Peyer's patch (tissue), 4 donors: Measurements from ENCODE around the gene ABTB1.

ENCODE experiments used
- POLR2A ChIP-seq, 2 donors: fragments of 450-650 bp; IDR thresholded peaks; one replicate each; pipeline ENCODE4 v1.5.1; 2017; ENCODE audit warnings: antibody characterized with exemption in 2 of 2, mild to moderate bottlenecking in 2 of 2, moderate library complexity in 2 of 2
- TF ChIP-seq, protein P1 (sequence below), 6 experiments: fragments of 450-650 bp in 4 of 6; fragments of 200-600 bp in 2 of 6; sonication (generic) in 1 of 6; IDR thresholded peaks; one replicate each; pipeline ENCODE4 v1.5.1; 2017 to 2019; ENCODE audit warnings: antibody characterized with exemption in 6 of 6, mild to moderate bottlenecking in 3 of 6, moderate library complexity in 1 of 6

DNA sequence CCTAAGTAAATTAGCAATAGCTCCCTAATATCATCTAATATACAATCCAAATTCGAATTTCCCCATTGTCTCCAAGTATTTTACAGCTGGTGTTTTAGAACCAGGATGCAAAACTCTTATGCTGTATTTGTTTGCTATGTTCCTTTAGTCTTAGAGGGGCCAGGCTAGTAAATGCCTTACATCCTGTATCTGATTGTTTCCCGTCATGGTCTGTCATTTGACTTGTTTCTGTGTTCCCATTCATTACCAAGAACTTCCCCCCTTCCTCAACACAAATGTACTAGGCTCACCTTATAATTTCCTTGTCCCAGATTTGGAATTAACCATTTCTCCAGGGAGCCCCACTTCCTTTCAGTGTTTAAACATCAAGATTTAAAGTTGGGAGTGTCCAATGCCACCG lies 54.1 kb downstream of the ABTB1 start:
- TF ChIP-seq POLR2A (IDR thresholded peaks at IDR 0.05): no peak
- TF ChIP-seq, protein P1, sequence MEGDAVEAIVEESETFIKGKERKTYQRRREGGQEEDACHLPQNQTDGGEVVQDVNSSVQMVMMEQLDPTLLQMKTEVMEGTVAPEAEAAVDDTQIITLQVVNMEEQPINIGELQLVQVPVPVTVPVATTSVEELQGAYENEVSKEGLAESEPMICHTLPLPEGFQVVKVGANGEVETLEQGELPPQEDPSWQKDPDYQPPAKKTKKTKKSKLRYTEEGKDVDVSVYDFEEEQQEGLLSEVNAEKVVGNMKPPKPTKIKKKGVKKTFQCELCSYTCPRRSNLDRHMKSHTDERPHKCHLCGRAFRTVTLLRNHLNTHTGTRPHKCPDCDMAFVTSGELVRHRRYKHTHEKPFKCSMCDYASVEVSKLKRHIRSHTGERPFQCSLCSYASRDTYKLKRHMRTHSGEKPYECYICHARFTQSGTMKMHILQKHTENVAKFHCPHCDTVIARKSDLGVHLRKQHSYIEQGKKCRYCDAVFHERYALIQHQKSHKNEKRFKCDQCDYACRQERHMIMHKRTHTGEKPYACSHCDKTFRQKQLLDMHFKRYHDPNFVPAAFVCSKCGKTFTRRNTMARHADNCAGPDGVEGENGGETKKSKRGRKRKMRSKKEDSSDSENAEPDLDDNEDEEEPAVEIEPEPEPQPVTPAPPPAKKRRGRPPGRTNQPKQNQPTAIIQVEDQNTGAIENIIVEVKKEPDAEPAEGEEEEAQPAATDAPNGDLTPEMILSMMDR (IDR thresholded peaks at IDR 0.05): no peak
